HL-60 (cell line): ENCODE data around the gene KCTD16.

Experiments
- DNase-seq, 2 experiments: peaks; one replicate each; pipeline ENCODE4 v3.0.0-alpha.2; 2010 to 2020; ENCODE audit warnings: low read depth in 1 of 2, low spot score in 1 of 2
- H3K27ac ChIP-seq: fragments of 250-450 bp; sonication (Bioruptor Pico); replicated peaks from 2 replicates; pipeline ENCODE4 v1.5.1; 2020; ENCODE audit warnings: mild to moderate bottlenecking, moderate library complexity
- H3K27me3 ChIP-seq: fragments of 250-450 bp; sonication (Bioruptor Pico); 2 replicates; pipeline ENCODE4 v1.5.1; 2021; ENCODE audit warnings: mild to moderate bottlenecking, moderate library complexity; ENCODE audit not compliant: insufficient read depth, poor library complexity, severe bottlenecking
- H3K4me3 ChIP-seq: replicated peaks from 2 replicates; pipeline ENCODE4 v1.5.1; 2011; ENCODE audit warnings: mild to moderate bottlenecking, control low read depth, low read length; ENCODE audit not compliant: insufficient read depth
- CTCF ChIP-seq: IDR thresholded peaks from one replicate; pipeline ENCODE4 v1.5.1; 2011; ENCODE audit warnings: low read length, control low read depth, inconsistent platforms; ENCODE audit not compliant: insufficient read depth
- GABPA ChIP-seq: IDR thresholded peaks from 2 replicates; pipeline ENCODE4 v1.6.1; 2012; ENCODE audit warnings: low read depth
- POLR2AphosphoS5 ChIP-seq: IDR thresholded peaks from 2 replicates; pipeline ENCODE4 v1.6.1; 2012; ENCODE audit warnings: low read depth
- REST ChIP-seq: IDR thresholded peaks from 2 replicates; pipeline ENCODE4 v1.6.1; 2012; ENCODE audit warnings: low read depth; ENCODE audit not compliant: insufficient replicate concordance
- SPI1 ChIP-seq: IDR thresholded peaks from 2 replicates; pipeline ENCODE4 v1.6.1; 2012; ENCODE audit warnings: low read depth, mild to moderate bottlenecking, borderline replicate concordance

Gene KCTD16

GRCh38 chr5:144406442-144406841 lies 235.8 kb downstream of the KCTD16 start:
- DNase-seq: peak; percentile 11 to 66
- peak overlapping the region; percentile 74 for H3K27ac ChIP-seq
- H3K4me3 ChIP-seq: no peak overlapping the region
- no peaks in the 10 kb centered on the region for H3K27me3 ChIP-seq
- TF ChIP-seq GABPA (peak; percentile 32; the same call in 1 of the 2 replicates), POLR2AphosphoS5 (peak; percentile 58; the same call in 1 of the 2 replicates), REST (no peak), SPI1 (peak; percentile 57; the same call in 1 of the 2 replicates), CTCF (no peak)

- no peak overlapping the region for H3K4me3 ChIP-seq
- TF ChIP-seq CTCF (no peak), POLR2AphosphoS5 (no peak), GABPA (no peak), SPI1 (no peak), REST (no peak)
- H3K27ac ChIP-seq: no peak overlapping the region
- H3K27me3 ChIP-seq: no peaks in the 10 kb centered on the region
- DNase-seq: no peak
These were observed 243.7 kb downstream of the KCTD16 start for GRCh38 chr5:144414202-144415029.

GRCh38 chr5:144416196-144416595 lies 245.5 kb downstream of the KCTD16 start:
- DNase-seq: no peak
- no peak overlapping the region for H3K4me3 ChIP-seq
- no peak overlapping the region for H3K27ac ChIP-seq
- H3K27me3 ChIP-seq: no peaks in the 10 kb centered on the region
- TF ChIP-seq REST (no peak), SPI1 (no peak), POLR2AphosphoS5 (no peak), GABPA (no peak), CTCF (no peak)
